Lung (tissue), 12 donors: ENCODE data around the gene CERK. TPM values are rescaled to one million over a fixed set of nuclear protein-coding genes. Genes with fewer than 3 reads are reported as not detected.

Source experiments
- ATAC-seq: fragments of 200-7000 bp; cut with Tn5 transposase; one replicate; pipeline ENCODE4 v1.9.1; 2020; ENCODE audit warnings: moderate number of reproducible peaks; ENCODE audit not compliant: insufficient read depth, low FRiP score
- DNase-seq, 3 donors: peaks; one replicate each; pipeline ENCODE4 v3.0.0-alpha.2; 2013 to 2017
- H3K27ac ChIP-seq, 2 donors: one replicate each; pipeline ENCODE4 v1.5.1; 2013; ENCODE audit warnings: mild to moderate bottlenecking in 2 of 2, moderate library complexity in 2 of 2, control low read depth in 1 of 2, inconsistent platforms in 1 of 2, low read depth in 1 of 2, low read length in 1 of 2
- H3K27me3 ChIP-seq, 3 donors: one replicate each; pipeline ENCODE4 v1.5.1; 2013; ENCODE audit warnings: low read length in 2 of 3; ENCODE audit not compliant: control insufficient read depth in 3 of 3, insufficient read depth in 3 of 3
- H3K36me3 ChIP-seq, 4 donors: one replicate each; pipeline ENCODE4 v1.5.1; 2013; ENCODE audit warnings: low read length in 4 of 4, mild to moderate bottlenecking in 1 of 4, moderate library complexity in 1 of 4; ENCODE audit not compliant: control insufficient read depth in 4 of 4, insufficient read depth in 4 of 4
- H3K4me1 ChIP-seq, 5 donors: one replicate each; pipeline ENCODE4 v1.5.1; 2013; ENCODE audit warnings: low read length in 5 of 5, mild to moderate bottlenecking in 2 of 5, moderate library complexity in 1 of 5; ENCODE audit not compliant: control insufficient read depth in 5 of 5, insufficient read depth in 5 of 5
- H3K4me3 ChIP-seq: one replicate; pipeline ENCODE4 v1.5.1; 2013; ENCODE audit warnings: mild to moderate bottlenecking, control low read depth, moderate library complexity
- H3K9ac ChIP-seq, 2 donors: one replicate each; pipeline ENCODE4 v1.5.1; 2013; ENCODE audit warnings: low read length in 2 of 2, control low read depth in 1 of 2; ENCODE audit not compliant: insufficient read depth in 1 of 2
- H3K9me3 ChIP-seq, 4 donors: one replicate each; pipeline ENCODE4 v1.5.1; 2013; ENCODE audit warnings: low read length in 3 of 4, mild to moderate bottlenecking in 1 of 4, moderate library complexity in 1 of 4; ENCODE audit not compliant: control insufficient read depth in 4 of 4, insufficient read depth in 3 of 4
- CTCF ChIP-seq: IDR thresholded peaks from 2 replicates; pipeline ENCODE4 v1.5.1; 2012; ENCODE audit warnings: mild to moderate bottlenecking; ENCODE audit errors: control extremely low read depth, extremely low read depth
- WGBS, 2 donors: extraction: QIAGEN DNeasy Blood & Tissue Kit; methylation state at CpG; one replicate each; pipeline ENCODE4 v1.1.7; 2013; 5-methylcytosine and 5-hydroxymethylcytosine counted together
- polyA plus RNA-seq, 2 donors: library from polyadenylated mRNA; stranded (reverse); fragments of 200-250 nt; gene quantifications; one replicate each; pipeline ENCODE4 v1.2.1, GENCODE V29; 2013
- total RNA-seq, 2 donors: library from RNA; depleted of rRNA in 1 of 2; stranded (reverse); fragments of >200 nt in 1 of 2; gene quantifications; one replicate each; pipeline ENCODE4 v1.2.1, GENCODE V29; 2014 to 2021
- donor health status: control.
- donor health status: control.
- donor health status: Bipolar disorder and iron deficiency.
- donor health status: healthy.
- donor health status: DM: yes; HTN: yes; CAD: no.

Gene CERK
- total and polyA plus RNA-seq, 4 donors, result 12.1 to 36.2 (median 31.7) TPM

GRCh38 chr22:46776876-46777608 is 39.0 kb upstream of the CERK start:
- ATAC-seq, result no peak

DNA sequence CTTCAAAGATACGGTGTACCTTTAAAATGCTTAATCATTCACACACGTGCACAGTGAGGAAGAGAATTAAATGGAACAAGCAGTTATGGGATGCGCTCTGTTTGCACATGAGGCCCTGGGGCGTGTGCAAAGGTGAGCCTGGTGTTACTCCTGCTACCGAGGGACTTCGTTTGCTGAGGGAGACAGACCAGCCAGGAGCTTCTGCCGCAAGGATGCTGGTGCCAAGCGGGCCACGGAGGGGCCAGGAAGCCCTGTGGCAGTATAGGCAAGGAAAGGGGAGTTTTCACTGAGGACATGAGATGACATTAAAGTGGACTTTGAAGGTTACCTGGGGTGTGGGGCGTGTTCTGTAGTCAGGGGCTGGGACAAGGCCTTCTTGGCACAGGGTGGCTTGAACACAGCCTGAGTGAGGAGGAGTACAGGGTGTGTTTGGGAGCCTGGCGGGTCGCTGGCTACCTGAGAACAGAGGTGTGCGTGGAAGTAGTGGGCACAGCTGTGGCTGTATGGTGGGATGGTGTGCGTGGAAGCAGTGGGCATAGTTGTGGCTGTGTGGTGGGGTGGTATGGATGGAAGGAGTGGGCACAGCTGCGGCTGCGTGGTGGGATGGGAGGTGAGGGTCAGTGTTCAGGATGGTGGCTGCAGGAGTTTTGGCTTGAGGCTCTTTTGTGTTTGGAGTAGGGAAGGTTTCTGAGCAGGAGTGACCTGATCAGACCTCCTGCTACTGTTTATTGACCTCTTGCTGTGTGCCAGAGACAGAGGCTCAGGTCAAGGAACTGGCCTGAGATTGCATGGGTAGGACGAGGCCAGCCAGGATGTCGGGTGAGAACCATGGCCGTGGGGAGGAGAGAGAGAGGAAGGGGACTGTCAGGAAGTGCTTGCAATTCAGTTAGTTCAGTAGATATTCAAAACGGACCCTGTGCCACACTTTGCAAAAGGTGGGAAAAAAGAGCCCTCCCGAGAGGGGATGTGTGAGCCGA is 38.1 kb upstream of the CERK start:
- Histone ChIP-seq H3K36me3 (peaks cover 0 to 1% (median 0%) of the 10 kb centered on the region in 4 donors), H3K9me3 (no peaks in the 10 kb centered on the region), H3K4me1 (peaks cover 5 to 34% (median 8%) of the 10 kb centered on the region in 5 donors), H3K9ac (no peak overlapping the region), H3K4me3 (no peak overlapping the region), H3K27me3 (no peaks in the 10 kb centered on the region), H3K27ac (no peak overlapping the region)
- DNase-seq (no peak), ATAC-seq (no peak)
- 68 to 78% methylated on average over 22 of the region's 22 CpGs for WGBS, 2 donors
- TF ChIP-seq CTCF, result no peak

More at GRCh38 chr22:46776876-46777608, 39.0 kb upstream of the CERK start:
- Histone ChIP-seq H3K9ac (no peak overlapping the region), H3K4me1 (peaks cover 5 to 34% (median 8%) of the 10 kb centered on the region in 5 donors), H3K36me3 (peaks cover 0 to 1% (median 0%) of the 10 kb centered on the region in 4 donors), H3K4me3 (no peak overlapping the region), H3K27me3 (no peaks in the 10 kb centered on the region), H3K27ac (peak overlapping the region in 1 of 2 donors; percentile 28), H3K9me3 (no peaks in the 10 kb centered on the region)
- TF ChIP-seq CTCF, result no peak
- no peak for DNase-seq
- WGBS, 2 donors, result 54 to 56% methylated on average over 18 of the region's 18 CpGs

GRCh38 chr22:46774980-46775849 is 37.2 kb upstream of the CERK start:
- ATAC-seq, result no peak
- H3K9me3 ChIP-seq, result no peaks in the 10 kb centered on the region

More at GRCh38 chr22:46774980-46775849, 37.2 kb upstream of the CERK start:
- Histone ChIP-seq H3K36me3 (peaks cover 0 to 1% (median 0%) of the 10 kb centered on the region in 4 donors), H3K27ac (no peak overlapping the region), H3K9ac (no peak overlapping the region), H3K27me3 (no peaks in the 10 kb centered on the region), H3K4me3 (no peak overlapping the region), H3K4me1 (peaks cover 5 to 37% (median 8%) of the 10 kb centered on the region in 5 donors)
- 83 to 87% methylated on average over 20 of the region's 20 CpGs for WGBS, 2 donors
- no peak for TF ChIP-seq CTCF
- no peak for DNase-seq
